ENCODE results near the gene ABHD3. TPM values are rescaled to one million over a fixed set of nuclear protein-coding genes. Genes with fewer than 3 reads are reported as not detected.
A peak's percentile ranks its signal among the peaks of the same experiment; 100 is the strongest.

The ABHD3 gene
- total and polyA plus RNA-seq, 8 donors = 6.0 to 20.9 (median 7.5) TPM

DNA sequence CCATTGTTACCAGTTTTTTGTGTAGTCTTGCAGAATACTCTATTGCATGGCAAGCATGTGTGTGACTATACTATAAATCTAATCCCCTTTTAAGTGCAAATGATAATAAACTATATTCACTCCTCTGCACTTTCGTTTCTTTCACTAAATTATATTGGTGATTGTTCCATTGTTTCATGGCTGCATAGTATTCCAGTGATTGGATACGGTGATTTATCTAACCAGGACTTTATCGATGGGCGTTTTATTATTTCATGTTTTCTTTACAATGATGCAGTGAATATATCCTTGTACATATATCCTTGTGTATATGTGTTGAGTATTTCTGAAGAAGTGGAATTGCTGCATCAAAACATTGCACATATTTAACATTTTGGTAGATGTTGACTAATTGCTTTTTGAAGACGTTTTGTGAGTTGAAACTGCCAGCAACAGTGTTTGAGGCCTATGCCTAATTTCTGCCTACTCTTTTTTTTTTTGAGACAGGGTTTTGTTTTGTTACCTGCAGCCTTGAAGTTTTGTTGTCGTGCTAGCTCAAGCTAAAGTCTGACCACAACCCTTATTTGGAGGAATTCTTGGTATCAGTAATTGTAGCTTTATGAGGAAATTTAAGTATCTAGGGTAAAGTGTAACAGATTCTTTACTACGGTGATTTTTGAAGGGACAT lies 38.7 kb upstream of the ABHD3 start:
- H3K9me3 ChIP-seq = no peaks in the 10 kb centered on the region
- TF ChIP-seq CTCF (IDR thresholded peaks at IDR 0.05) = no peak
- H3K4me1 ChIP-seq = peaks cover 6 to 14% (median 10%) of the 10 kb centered on the region in 3 donors
- no peak overlapping the region for H3K4me3 ChIP-seq
- H3K27me3 ChIP-seq = no peaks in the 10 kb centered on the region
- no peak for ATAC-seq
- DNase-seq = no peak
- H3K27ac ChIP-seq = no peak overlapping the region
- intact Hi-C loops (cut with DNase I) = no loop called here
- H3K36me3 ChIP-seq = no peaks in the 10 kb centered on the region
- no peak for FAIRE-seq
- 81 to 82% methylated on average over 7 of the region's 7 CpGs for WGBS, 2 donors

DNA sequence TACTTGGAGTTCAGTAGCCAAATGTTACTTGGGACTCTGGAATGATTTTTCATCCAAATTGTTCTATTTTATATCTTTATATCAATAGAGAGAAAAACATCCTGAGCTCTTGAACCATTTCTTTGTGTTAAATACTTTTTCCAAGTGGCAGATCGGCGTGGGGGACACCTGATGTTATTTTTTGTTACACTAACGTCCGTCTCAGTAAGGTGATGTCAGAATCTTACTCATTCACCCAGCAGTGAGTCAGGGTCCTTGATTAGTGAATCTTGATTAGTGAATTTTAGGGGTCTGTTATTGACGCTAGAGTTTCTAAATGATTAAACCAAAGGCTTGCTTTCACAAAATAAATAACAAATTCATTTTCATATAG lies 37.7 kb upstream of the ABHD3 start:
- Histone ChIP-seq H3K4me1 (peaks cover 3 to 11% (median 6%) of the 10 kb centered on the region in 3 donors), H3K27ac (no peak overlapping the region), H3K9me3 (no peaks in the 10 kb centered on the region), H3K4me3 (peak overlapping the region in 2 of 4 donors; percentile 92 to 97), H3K36me3 (no peaks in the 10 kb centered on the region), H3K27me3 (no peaks in the 10 kb centered on the region)
- no peak for TF ChIP-seq CTCF (IDR thresholded peaks at IDR 0.05)
- intact Hi-C loops (cut with DNase I) = no loop called here
- 62 to 71% methylated on average over 5 of the region's 5 CpGs for WGBS, 2 donors
- DNase-seq (no peak), FAIRE-seq (no peak), ATAC-seq (no peak)

GRCh38 chr18:21741562-21742314 lies 37.2 kb upstream of the ABHD3 start:
- WGBS, 2 donors = 1% methylated on average over 44 to 49 of the region's 49 CpGs

DNA sequence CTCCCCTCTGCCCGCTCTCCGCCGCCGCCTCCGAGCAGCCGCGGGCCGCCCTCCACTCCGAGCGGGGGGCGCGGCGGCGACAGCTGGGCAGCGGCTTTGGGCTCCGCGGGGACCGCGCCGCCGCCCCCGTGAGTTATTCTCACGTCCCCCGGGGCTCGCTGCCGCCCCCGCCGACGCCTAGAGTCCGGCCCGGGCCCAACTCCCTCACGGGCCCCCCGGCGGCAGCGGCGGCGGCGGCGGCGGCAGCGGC lies 36.7 kb upstream of the ABHD3 start:
- ATAC-seq = no peak

More at GRCh38 chr18:21741562-21742314, 37.2 kb upstream of the ABHD3 start:
- Histone ChIP-seq H3K36me3 (no peaks in the 10 kb centered on the region), H3K27me3 (no peaks in the 10 kb centered on the region), H3K4me1 (peaks cover 0 to 6% (median 5%) of the 10 kb centered on the region in 3 donors), H3K9me3 (no peaks in the 10 kb centered on the region), H3K27ac (peak overlapping the region in 3 of 4 donors; percentile 97 to 99 (median 98)), H3K4me3 (peak overlapping the region; percentile 59 to 97 (median 92))
- no peak for TF ChIP-seq CTCF (IDR thresholded peaks at IDR 0.05)
- intact Hi-C loops (cut with DNase I) = no loop called here
- ATAC-seq (peak in 1 of 4 donors; percentile 11), DNase-seq (peak in 5 of 6 donors; percentile 5 to 85 (median 43)), FAIRE-seq (no peak)

More for the DNA sequence above, 36.7 kb upstream of the ABHD3 start:
- no peak for FAIRE-seq
- Histone ChIP-seq H3K4me3 (peak overlapping the region; percentile 59 to 97 (median 92)), H3K27ac (peak overlapping the region; percentile 95 to 99 (median 98)), H3K36me3 (no peaks in the 10 kb centered on the region), H3K9me3 (no peaks in the 10 kb centered on the region), H3K27me3 (no peaks in the 10 kb centered on the region), H3K4me1 (peaks cover 0 to 6% (median 5%) of the 10 kb centered on the region in 3 donors)
- TF ChIP-seq CTCF (IDR thresholded peaks at IDR 0.05) = no peak
- intact Hi-C loops (cut with DNase I) = no loop called here
- DNase-seq = peak in 1 of 6 donors; percentile 84
- 0 to 1% methylated on average over 15 to 41 of the region's 41 CpGs for WGBS, 2 donors
